Panc1 (cell line): ENCODE results near the gene RBPMS2. TPM values are rescaled to one million over a fixed set of nuclear protein-coding genes. Genes with fewer than 3 reads are reported as not detected.

ENCODE experiments used
- ATAC-seq: fragments of 200-7000 bp; cut with Tn5 transposase; 2 replicates; pipeline ENCODE4 v1.9.1; 2020; ENCODE audit warnings: mild to moderate bottlenecking, moderate library complexity
- BruUV-seq: library from RNA; stranded (reverse); fragments of 400-500 nt; replicated peaks from 2 replicates; lab custom pipeline; 2021; lab: Mats Ljungman, UMichigan
- CTCF ChIA-PET: fragments of 300-600 bp; sonication (Branson Sonifier 250); formaldehyde crosslinking; loops from one replicate; lab custom pipeline; 2022; ENCODE audit warnings: antibody characterized with exemption; lab: Charles Lee
- POLR2A ChIA-PET: fragments of 300-600 bp; sonication (Branson Sonifier 250); formaldehyde crosslinking; loops from one replicate; lab custom pipeline; 2022; ENCODE audit warnings: antibody characterized with exemption; lab: Charles Lee
- DNase-seq: peaks from one replicate; pipeline ENCODE4 v3.0.0-alpha.2; 2010; ENCODE audit warnings: low read depth, low spot score
- H3K27ac ChIP-seq: 2 replicates; pipeline ENCODE4 v1.5.1; 2011; ENCODE audit warnings: mild to moderate bottlenecking, low read length, inconsistent platforms
- H3K27me3 ChIP-seq: fragments of 200-500 bp; sonication (Bioruptor generic); 2 replicates; pipeline ENCODE4 v1.6.0; 2014; ENCODE audit warnings: low read length, inconsistent platforms; ENCODE audit not compliant: control insufficient read depth, insufficient read depth
- H3K36me3 ChIP-seq: fragments of 200-500 bp; sonication (Bioruptor generic); 2 replicates; pipeline ENCODE4 v1.5.1; 2014; ENCODE audit warnings: inconsistent platforms, mild to moderate bottlenecking, low read length, moderate library complexity; ENCODE audit not compliant: control insufficient read depth, insufficient read depth
- H3K4me1 ChIP-seq: 2 replicates; pipeline ENCODE4 v1.5.1; 2011; ENCODE audit warnings: inconsistent platforms, mild to moderate bottlenecking, low read length, moderate library complexity; ENCODE audit not compliant: control insufficient read depth, insufficient read depth
- H3K4me3 ChIP-seq, 2 experiments: 2 replicates each; pipeline ENCODE4 v1.5.1; 2011 to 2012; ENCODE audit warnings: low read depth in 2 of 2, low read length in 2 of 2, mild to moderate bottlenecking in 2 of 2, inconsistent platforms in 1 of 2, moderate library complexity in 1 of 2
- H3K9me3 ChIP-seq: fragments of 200-500 bp; sonication (Bioruptor generic); 2 replicates; pipeline ENCODE4 v1.5.1; 2014; ENCODE audit warnings: low read depth, mild to moderate bottlenecking, inconsistent platforms, low read length, moderate library complexity; ENCODE audit not compliant: control insufficient read depth, insufficient read depth
- POLR2AphosphoS5 ChIP-seq: IDR thresholded peaks from 2 replicates; pipeline ENCODE4 v1.6.1; 2012; ENCODE audit warnings: mild to moderate bottlenecking, low read depth, low read length, moderate library complexity
- REST ChIP-seq, 2 experiments: IDR thresholded peaks; 2 replicates each; pipeline ENCODE4 v1.6.1; 2011 to 2012; ENCODE audit warnings: low read depth in 2 of 2, control low read depth in 1 of 2, low read length in 1 of 2, mild to moderate bottlenecking in 1 of 2, moderate library complexity in 1 of 2; ENCODE audit not compliant: insufficient read depth in 1 of 2
- SIN3A ChIP-seq: IDR thresholded peaks from 2 replicates; pipeline ENCODE4 v1.6.1; 2012; ENCODE audit warnings: low read depth, mild to moderate bottlenecking, low read length, moderate library complexity, borderline replicate concordance; ENCODE audit not compliant: insufficient read depth
- TCF7L2 ChIP-seq: IDR thresholded peaks from 2 replicates; pipeline ENCODE4 v1.6.1; 2011; ENCODE audit warnings: mild to moderate bottlenecking, low read depth, low read length, inconsistent platforms
- in situ Hi-C: cut with HindIII; loops from 2 replicates; pipeline ENCODE4 v1.10.0; 2016; ENCODE audit warnings: low sequenced_read_pairs, low pct_unique_long_range_greater_than_20kb
- intact Hi-C: fragments of 100-400 bp; cut with micrococcal nuclease; formaldehyde crosslinking; loops from one replicate; pipeline ENCODE4 v1.10.0; 2022; ENCODE audit not compliant: unreplicated experiment
- total RNA-seq: library from RNA; stranded (reverse); gene quantifications from one replicate; pipeline ENCODE4 v1.2.1, GENCODE V29; 2021; ENCODE audit not compliant: unreplicated experiment
- TF ChIP-seq, protein P1 (sequence below): fragments of 450-650 bp; IDR thresholded peaks from 2 replicates; pipeline ENCODE4 v1.5.1; 2017; ENCODE audit warnings: mild to moderate bottlenecking

RBPMS2 gene
- total RNA-seq, 1 experiment from 2014 or later, result 33.7 TPM

GRCh38 chr15:64699751-64700388 lies 75.5 kb downstream of the RBPMS2 start:
- ChIA-PET POLR2A (no interaction called here), CTCF (no interaction called here)
- Histone ChIP-seq H3K27me3 (no peaks in the 10 kb centered on the region), H3K4me3 (peak overlapping the region in 1 of 2 experiments; percentile 10; a peak in 1 of 4 replicates), H3K36me3 (no peaks in the 10 kb centered on the region; the same call in 1 of the 2 replicates), H3K4me1 (peaks cover 47% of the 10 kb centered on the region), H3K9me3 (no peaks in the 10 kb centered on the region), H3K27ac (0 out of 2 replicates have a peak overlapping the region, but pooled peaks have one; percentile 23)
- no TSS peak for BruUV-seq
- no peak for ATAC-seq
- intact Hi-C loops (no loop called here), in situ Hi-C loops (no loop called here)
- no peak for TF ChIP-seq REST (IDR thresholded peaks at IDR 0.05; ENCODE audit: insufficient read depth in 1 of 2, low read depth in 2 of 2, low read length in 1 of 2)
- TF ChIP-seq POLR2AphosphoS5, result 0 out of 2 replicates have a peak, but pooled peaks have one; percentile 20
- no peak for DNase-seq

DNA sequence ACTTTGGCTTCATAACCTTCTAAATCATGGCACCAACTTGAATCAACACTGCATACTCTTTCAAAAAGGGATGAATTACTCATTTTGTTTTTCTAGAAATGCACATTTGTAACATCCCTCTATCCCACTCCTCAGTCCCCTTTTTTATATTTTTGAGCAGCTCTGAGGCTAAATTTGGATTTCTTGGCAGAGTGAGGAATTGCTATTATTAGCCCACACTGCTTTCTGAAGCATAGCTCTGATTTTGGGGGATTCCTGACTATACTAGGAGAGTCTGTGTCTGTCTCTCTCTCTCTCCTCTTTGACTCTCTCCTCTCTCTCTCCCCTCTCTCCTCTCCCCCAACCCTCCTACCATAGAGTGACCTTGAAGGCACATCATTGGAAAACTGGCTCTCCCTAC lies 76.6 kb downstream of the RBPMS2 start:
- Histone ChIP-seq H3K27me3 (no peaks in the 10 kb centered on the region), H3K27ac (no peak overlapping the region), H3K9me3 (no peaks in the 10 kb centered on the region), H3K4me1 (peaks cover 47% of the 10 kb centered on the region), H3K4me3 (no peak overlapping the region), H3K36me3 (no peaks in the 10 kb centered on the region; the same call in 1 of the 2 replicates)
- ATAC-seq (no peak), DNase-seq (no peak)
- POLR2A ChIA-PET, result no interaction called here
- BruUV-seq, result no TSS peak
- TF ChIP-seq REST (IDR thresholded peaks at IDR 0.05; ENCODE audit: insufficient read depth in 1 of 2, low read depth in 2 of 2, low read length in 1 of 2), result no peak
- TF ChIP-seq, protein P1, sequence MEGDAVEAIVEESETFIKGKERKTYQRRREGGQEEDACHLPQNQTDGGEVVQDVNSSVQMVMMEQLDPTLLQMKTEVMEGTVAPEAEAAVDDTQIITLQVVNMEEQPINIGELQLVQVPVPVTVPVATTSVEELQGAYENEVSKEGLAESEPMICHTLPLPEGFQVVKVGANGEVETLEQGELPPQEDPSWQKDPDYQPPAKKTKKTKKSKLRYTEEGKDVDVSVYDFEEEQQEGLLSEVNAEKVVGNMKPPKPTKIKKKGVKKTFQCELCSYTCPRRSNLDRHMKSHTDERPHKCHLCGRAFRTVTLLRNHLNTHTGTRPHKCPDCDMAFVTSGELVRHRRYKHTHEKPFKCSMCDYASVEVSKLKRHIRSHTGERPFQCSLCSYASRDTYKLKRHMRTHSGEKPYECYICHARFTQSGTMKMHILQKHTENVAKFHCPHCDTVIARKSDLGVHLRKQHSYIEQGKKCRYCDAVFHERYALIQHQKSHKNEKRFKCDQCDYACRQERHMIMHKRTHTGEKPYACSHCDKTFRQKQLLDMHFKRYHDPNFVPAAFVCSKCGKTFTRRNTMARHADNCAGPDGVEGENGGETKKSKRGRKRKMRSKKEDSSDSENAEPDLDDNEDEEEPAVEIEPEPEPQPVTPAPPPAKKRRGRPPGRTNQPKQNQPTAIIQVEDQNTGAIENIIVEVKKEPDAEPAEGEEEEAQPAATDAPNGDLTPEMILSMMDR, result no peak
- no peak for TF ChIP-seq POLR2AphosphoS5
- TF ChIP-seq SIN3A, result no peak
- TF ChIP-seq TCF7L2, result no peak
- intact Hi-C loops (no loop called here), in situ Hi-C loops (no loop called here)
- CTCF ChIA-PET, result no interaction called here
